ENCODE measurements around the gene TMEM132E.

TMEM132E gene

GRCh38 chr17:34623856-34624766, 44.7 kb downstream of the TMEM132E start:
- no peak for DNase-seq (ENCODE audit: low read depth)
- no peak overlapping the region for H3K4me3 ChIP-seq (ENCODE audit: low read length)
- no peak for TF ChIP-seq CTCF (conservative IDR thresholded peaks at IDR 0.05; ENCODE audit: low read length)

- TF ChIP-seq CTCF (conservative IDR thresholded peaks at IDR 0.05; ENCODE audit: low read length): no peak
- no peak for DNase-seq (ENCODE audit: low read depth)
- no peak overlapping the region for H3K4me3 ChIP-seq (ENCODE audit: low read length)
Observed at GRCh38 chr17:34624767-34625383, 45.5 kb downstream of the TMEM132E start.

GRCh38 chr17:34626121-34626681, 46.8 kb downstream of the TMEM132E start:
- DNase-seq (ENCODE audit: low read depth): no peak
- H3K4me3 ChIP-seq (ENCODE audit: low read length): no peak overlapping the region
- TF ChIP-seq CTCF (conservative IDR thresholded peaks at IDR 0.05; ENCODE audit: low read length): no peak

- DNase-seq (ENCODE audit: low read depth): no peak
- no peak for TF ChIP-seq CTCF (conservative IDR thresholded peaks at IDR 0.05; ENCODE audit: low read length)
Observed at GRCh38 chr17:34628879-34629278, 49.5 kb downstream of the TMEM132E start.

GRCh38 chr17:34633351-34633750, 54.0 kb downstream of the TMEM132E start:
- TF ChIP-seq CTCF (conservative IDR thresholded peaks at IDR 0.05; ENCODE audit: low read length): no peak
- no peak for DNase-seq (ENCODE audit: low read depth)
- H3K4me3 ChIP-seq (ENCODE audit: low read length): no peak overlapping the region

More at GRCh38 chr17:34628879-34629278, 49.5 kb downstream of the TMEM132E start:
- H3K4me3 ChIP-seq (ENCODE audit: low read length): no peak overlapping the region

GRCh38 chr17:34633760-34634159, 54.4 kb downstream of the TMEM132E start:
- DNase-seq (ENCODE audit: low read depth): no peak
- no peak overlapping the region for H3K4me3 ChIP-seq (ENCODE audit: low read length)
- no peak for TF ChIP-seq CTCF (conservative IDR thresholded peaks at IDR 0.05; ENCODE audit: low read length)
